Measurements from ENCODE around the gene MAP2K3. TPM values are rescaled to one million over a fixed set of nuclear protein-coding genes. Genes with fewer than 3 reads are reported as not detected.

Gene MAP2K3
- total and polyA plus RNA-seq, 9 donors, result 9.1 to 45.5 (median 17.6) TPM

GRCh38 chr17:21268596-21269188, 15.8 kb upstream of the MAP2K3 start:
- WGBS, 3 donors, result 75 to 86% (median 82%) methylated on average over 7 of the region's 7 CpGs
- no peaks in the 10 kb centered on the region for H3K27me3 ChIP-seq
- DNase-seq, result no peak
- no peak overlapping the region for H3K27ac ChIP-seq
- intact Hi-C loops (cut with DNase I), result no loop called here
- no peaks in the 10 kb centered on the region for H3K4me1 ChIP-seq (ENCODE audit: insufficient read depth)
- TF ChIP-seq EP300 (IDR thresholded peaks at IDR 0.05), result no peak
- TF ChIP-seq POLR2A (IDR thresholded peaks at IDR 0.05), result no peak
- no peak for TF ChIP-seq CTCF (IDR thresholded peaks at IDR 0.05)
- no peak overlapping the region for H3K4me3 ChIP-seq
- no peaks in the 10 kb centered on the region for H3K36me3 ChIP-seq
- no peaks in the 10 kb centered on the region for H3K9me3 ChIP-seq

- no peaks in the 10 kb centered on the region for H3K4me1 ChIP-seq (ENCODE audit: insufficient read depth)
- intact Hi-C loops (cut with DNase I), result no loop called here
- no peak overlapping the region for H3K27ac ChIP-seq
- H3K4me3 ChIP-seq, result no peak overlapping the region
- no peaks in the 10 kb centered on the region for H3K27me3 ChIP-seq
- WGBS, 3 donors, result 38 to 55% (median 44%) methylated on average over 8 of the region's 8 CpGs
- DNase-seq, result no peak
- TF ChIP-seq CTCF (IDR thresholded peaks at IDR 0.05) (no peak), EP300 (IDR thresholded peaks at IDR 0.05) (no peak), POLR2A (IDR thresholded peaks at IDR 0.05) (no peak)
- H3K9me3 ChIP-seq, result no peaks in the 10 kb centered on the region
- no peaks in the 10 kb centered on the region for H3K36me3 ChIP-seq
Observed at GRCh38 chr17:21269394-21269793, 15.1 kb upstream of the MAP2K3 start.

GRCh38 chr17:21271454-21272183, 12.9 kb upstream of the MAP2K3 start:
- Histone ChIP-seq H3K36me3 (no peaks in the 10 kb centered on the region), H3K27ac (no peak overlapping the region), H3K4me3 (no peak overlapping the region), H3K9me3 (no peaks in the 10 kb centered on the region), H3K27me3 (no peaks in the 10 kb centered on the region), H3K4me1 (ENCODE audit: insufficient read depth) (no peaks in the 10 kb centered on the region)
- TF ChIP-seq EP300 (IDR thresholded peaks at IDR 0.05) (no peak), POLR2A (IDR thresholded peaks at IDR 0.05) (no peak), CTCF (IDR thresholded peaks at IDR 0.05) (no peak)
- WGBS, 3 donors, result 49 to 70% (median 62%) methylated on average over 10 of the region's 10 CpGs
- intact Hi-C loops (cut with DNase I), result loop anchor here in 1 of 4 donors (10.0 kb wide), 1 partner anchor 147 kb away; the partner anchor contains the start of gene DHRS7B
- no peak for DNase-seq

- no peak for DNase-seq
- no peak overlapping the region for H3K27ac ChIP-seq
- no peaks in the 10 kb centered on the region for H3K36me3 ChIP-seq
- H3K9me3 ChIP-seq, result no peaks in the 10 kb centered on the region
- 83 to 87% (median 84%) methylated on average over 3 of the region's 3 CpGs for WGBS, 3 donors
- intact Hi-C loops (cut with DNase I), result loop anchor here in 1 of 4 donors (10.0 kb wide), 1 partner anchor 147 kb away; the partner anchor contains the start of gene DHRS7B
- no peaks in the 10 kb centered on the region for H3K27me3 ChIP-seq
- no peak for TF ChIP-seq EP300 (IDR thresholded peaks at IDR 0.05)
- no peak for TF ChIP-seq POLR2A (IDR thresholded peaks at IDR 0.05)
- TF ChIP-seq CTCF (IDR thresholded peaks at IDR 0.05), result no peak
- no peak overlapping the region for H3K4me3 ChIP-seq
- no peaks in the 10 kb centered on the region for H3K4me1 ChIP-seq (ENCODE audit: insufficient read depth)
Observed at GRCh38 chr17:21272250-21272649, 12.3 kb upstream of the MAP2K3 start.

All from ovary (tissue), 9 donors.